GM23248 (cell line): ENCODE results near the gene UMAD1.

Experiments used
- EZH2 ChIP-seq: fragments of 200-600 bp; sonication (generic); IDR thresholded peaks from 2 replicates; pipeline ENCODE4 v1.6.1; 2018; ENCODE audit warnings: antibody characterized with exemption, mild to moderate bottlenecking; ENCODE audit not compliant: insufficient read depth, poor library complexity, severe bottlenecking
- EZH2phosphoT487 ChIP-seq: fragments of 200-600 bp; sonication (generic); IDR thresholded peaks from 2 replicates; pipeline ENCODE4 v1.6.1; 2018; ENCODE audit warnings: antibody characterized with exemption, moderate library complexity, mild to moderate bottlenecking, low read depth; ENCODE audit not compliant: insufficient read depth

DNA sequence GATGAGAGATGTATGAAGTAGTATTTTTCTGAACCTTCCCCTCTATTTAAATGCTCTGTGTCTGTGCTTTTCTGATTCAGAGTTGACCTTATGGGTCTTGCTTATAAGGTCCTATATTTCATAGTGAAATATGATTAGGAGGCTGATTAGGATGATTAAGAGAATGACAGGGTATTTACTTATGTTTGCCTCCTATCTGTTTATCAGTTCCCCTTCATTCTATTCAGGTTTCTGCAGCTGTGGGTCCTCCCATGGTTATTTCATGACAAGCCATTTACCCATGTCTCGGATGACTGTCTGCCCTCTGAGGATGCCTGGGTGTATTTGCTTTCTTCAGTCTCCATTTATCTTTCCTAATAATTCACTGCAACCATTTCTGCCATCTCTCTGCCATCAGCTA lies 61.0 kb downstream of the UMAD1 start:
- TF ChIP-seq EZH2 (no peak), EZH2phosphoT487 (no peak)
